ENCODE data around the gene RETREG2.

DNA sequence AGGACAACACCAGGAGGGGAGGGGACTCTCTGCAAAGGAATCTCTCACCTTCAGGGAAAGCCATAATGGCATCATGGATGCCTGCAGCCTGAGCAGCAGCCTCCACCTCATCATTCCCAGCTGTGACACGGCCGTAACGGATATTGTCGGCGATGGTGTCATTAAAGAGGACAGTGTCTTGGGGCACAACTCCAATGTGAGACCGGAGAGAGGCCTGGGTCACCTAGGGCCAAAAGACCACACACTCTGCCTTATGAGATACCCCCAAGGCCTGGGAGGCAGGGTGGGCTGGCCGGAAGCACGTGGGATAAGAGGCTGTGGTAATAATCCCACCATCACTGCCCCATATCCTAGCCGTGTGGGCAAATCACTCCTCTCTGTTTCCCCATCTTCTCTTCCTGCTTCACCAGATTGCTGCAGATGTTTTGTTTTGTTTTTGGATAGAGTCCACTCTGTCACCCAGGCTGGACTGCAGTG is 32.8 kb downstream of the RETREG2 start:
- no peak for TF ChIP-seq POLR2A (IDR thresholded peaks at IDR 0.05; ENCODE audit: low read depth, low read length)
- TF ChIP-seq, protein P1, sequence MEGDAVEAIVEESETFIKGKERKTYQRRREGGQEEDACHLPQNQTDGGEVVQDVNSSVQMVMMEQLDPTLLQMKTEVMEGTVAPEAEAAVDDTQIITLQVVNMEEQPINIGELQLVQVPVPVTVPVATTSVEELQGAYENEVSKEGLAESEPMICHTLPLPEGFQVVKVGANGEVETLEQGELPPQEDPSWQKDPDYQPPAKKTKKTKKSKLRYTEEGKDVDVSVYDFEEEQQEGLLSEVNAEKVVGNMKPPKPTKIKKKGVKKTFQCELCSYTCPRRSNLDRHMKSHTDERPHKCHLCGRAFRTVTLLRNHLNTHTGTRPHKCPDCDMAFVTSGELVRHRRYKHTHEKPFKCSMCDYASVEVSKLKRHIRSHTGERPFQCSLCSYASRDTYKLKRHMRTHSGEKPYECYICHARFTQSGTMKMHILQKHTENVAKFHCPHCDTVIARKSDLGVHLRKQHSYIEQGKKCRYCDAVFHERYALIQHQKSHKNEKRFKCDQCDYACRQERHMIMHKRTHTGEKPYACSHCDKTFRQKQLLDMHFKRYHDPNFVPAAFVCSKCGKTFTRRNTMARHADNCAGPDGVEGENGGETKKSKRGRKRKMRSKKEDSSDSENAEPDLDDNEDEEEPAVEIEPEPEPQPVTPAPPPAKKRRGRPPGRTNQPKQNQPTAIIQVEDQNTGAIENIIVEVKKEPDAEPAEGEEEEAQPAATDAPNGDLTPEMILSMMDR (conservative IDR thresholded peaks at IDR 0.05; ENCODE audit: low read depth, low read length): no peak
- no peak for TF ChIP-seq MXI1 (IDR thresholded peaks at IDR 0.05; ENCODE audit: borderline replicate concordance, low read depth, low read length)
- no peak for TF ChIP-seq RFX5 (IDR thresholded peaks at IDR 0.05; ENCODE audit: low read depth, low read length)
- no peak for TF ChIP-seq CHD1 (IDR thresholded peaks at IDR 0.05; ENCODE audit: low read depth, low read length)
- TF ChIP-seq MAFK (IDR thresholded peaks at IDR 0.05; ENCODE audit: low read depth, low read length): no peak
- no peak for TF ChIP-seq RCOR1 (IDR thresholded peaks at IDR 0.05; ENCODE audit: insufficient replicate concordance, low read length)
- no peak for TF ChIP-seq SMC3 (IDR thresholded peaks at IDR 0.05; ENCODE audit: low read depth, low read length)

All from IMR-90 (cell line).